Ascending aorta (tissue), 2 donors: Measurements from ENCODE around the gene PDCD1LG2. TPM values are rescaled to one million over a fixed set of nuclear protein-coding genes. Genes with fewer than 3 reads are reported as not detected.

Experiments used
- DNase-seq, 2 donors: peaks; one replicate each; pipeline ENCODE4 v3.0.0-alpha.2; 2019; ENCODE audit warnings: low spot score in 2 of 2
- H3K27ac ChIP-seq, 2 donors: fragments of 200-600 bp; sonication (generic); one replicate each; pipeline ENCODE4 v1.5.1; 2016 to 2017; ENCODE audit warnings: mild to moderate bottlenecking in 1 of 2
- H3K27me3 ChIP-seq: fragments of 200-600 bp; sonication (generic); one replicate; pipeline ENCODE4 v1.5.1; 2017
- H3K36me3 ChIP-seq, 2 donors: fragments of 200-600 bp; sonication (generic); one replicate each; pipeline ENCODE4 v1.5.1; 2016
- H3K4me1 ChIP-seq, 2 donors: fragments of 200-600 bp; sonication (generic); one replicate each; pipeline ENCODE4 v1.5.1; 2016 to 2017; ENCODE audit warnings: mild to moderate bottlenecking in 1 of 2
- H3K4me3 ChIP-seq, 2 donors: fragments of 200-600 bp; sonication (generic); one replicate each; pipeline ENCODE4 v1.5.1; 2016 to 2017; ENCODE audit warnings: mild to moderate bottlenecking in 1 of 2
- H3K9me3 ChIP-seq, 2 donors: fragments of 200-600 bp; sonication (generic); one replicate each; pipeline ENCODE4 v1.5.1; 2016
- CTCF ChIP-seq, 3 experiments: fragments of 200-600 bp in 2 of 3; fragments of 450-650 bp in 1 of 3; sonication (generic) in 2 of 3; IDR thresholded peaks; one replicate each; pipeline ENCODE4 v1.5.1; 2016 to 2019; ENCODE audit warnings: antibody characterized with exemption in 3 of 3, mild to moderate bottlenecking in 1 of 3, moderate library complexity in 1 of 3
- intact Hi-C: fragments of 100-400 bp; cut with DNase I; formaldehyde crosslinking; loops from one replicate; pipeline ENCODE4 v1.15.1; 2023
- total RNA-seq: library from RNA; depleted of rRNA; stranded (reverse); fragments of >200 nt; gene quantifications from one replicate; pipeline ENCODE4 v1.1.0, GENCODE V29; 2016

The PDCD1LG2 gene
- total RNA-seq, 1 donor from 2014 or later: 1.1 TPM

GRCh38 chr9:5511476-5511875 lies 1.1 kb downstream of the PDCD1LG2 start:
- H3K27me3 ChIP-seq: no peaks in the 10 kb centered on the region
- peak overlapping the region in 1 of 2 donors; percentile 76 for H3K27ac ChIP-seq
- no peaks in the 10 kb centered on the region for H3K36me3 ChIP-seq
- intact Hi-C loops: loop anchor here (5.0 kb wide), 1 partner anchor 41 kb away; no protein-coding TSS in a partner anchor
- no peak for DNase-seq
- peak overlapping the region in 1 of 2 donors; percentile 54 for H3K4me3 ChIP-seq
- H3K4me1 ChIP-seq: peaks cover 0 to 4% of the 10 kb centered on the region in 2 donors
- no peaks in the 10 kb centered on the region for H3K9me3 ChIP-seq
- no peak for TF ChIP-seq CTCF (IDR thresholded peaks at IDR 0.05)

- H3K9me3 ChIP-seq: no peaks in the 10 kb centered on the region
- TF ChIP-seq CTCF (IDR thresholded peaks at IDR 0.05): no peak
- DNase-seq: no peak
- intact Hi-C loops: loop anchor here (5.0 kb wide), 1 partner anchor 40 kb away; no protein-coding TSS in a partner anchor
- no peaks in the 10 kb centered on the region for H3K36me3 ChIP-seq
- peaks cover 0 to 4% of the 10 kb centered on the region in 2 donors for H3K4me1 ChIP-seq
- peak overlapping the region in 1 of 2 donors; percentile 54 for H3K4me3 ChIP-seq
- H3K27ac ChIP-seq: no peak overlapping the region
- H3K27me3 ChIP-seq: no peaks in the 10 kb centered on the region
Observed at GRCh38 chr9:5511935-5512580, 1.7 kb downstream of the PDCD1LG2 start.

GRCh38 chr9:5512658-5513452 lies 2.5 kb downstream of the PDCD1LG2 start:
- Histone ChIP-seq H3K27ac (no peak overlapping the region), H3K4me3 (peak overlapping the region in 1 of 2 donors; percentile 12), H3K36me3 (no peaks in the 10 kb centered on the region), H3K27me3 (no peaks in the 10 kb centered on the region), H3K9me3 (no peaks in the 10 kb centered on the region), H3K4me1 (peaks cover 0 to 4% of the 10 kb centered on the region in 2 donors)
- TF ChIP-seq CTCF (IDR thresholded peaks at IDR 0.05): no peak
- intact Hi-C loops: loop anchor here (5.0 kb wide), 1 partner anchor 39 kb away; no protein-coding TSS in a partner anchor
- DNase-seq: no peak

GRCh38 chr9:5513966-5514616 lies 3.8 kb downstream of the PDCD1LG2 start:
- Histone ChIP-seq H3K4me1 (peaks cover 0 to 6% of the 10 kb centered on the region in 2 donors), H3K4me3 (no peak overlapping the region), H3K27ac (no peak overlapping the region), H3K27me3 (no peaks in the 10 kb centered on the region), H3K36me3 (no peaks in the 10 kb centered on the region), H3K9me3 (no peaks in the 10 kb centered on the region)
- TF ChIP-seq CTCF (IDR thresholded peaks at IDR 0.05): no peak
- no peak for DNase-seq
- intact Hi-C loops: loop anchor here (5.0 kb wide), 1 partner anchor 38 kb away; no protein-coding TSS in a partner anchor

- no peaks in the 10 kb centered on the region for H3K27me3 ChIP-seq
- H3K4me3 ChIP-seq: no peak overlapping the region
- H3K36me3 ChIP-seq: no peaks in the 10 kb centered on the region
- peaks cover 0 to 6% of the 10 kb centered on the region in 2 donors for H3K4me1 ChIP-seq
- no peak overlapping the region for H3K27ac ChIP-seq
- no peak for TF ChIP-seq CTCF (IDR thresholded peaks at IDR 0.05)
- no peak for DNase-seq
- H3K9me3 ChIP-seq: no peaks in the 10 kb centered on the region
- intact Hi-C loops: loop anchor here (5.0 kb wide), 1 partner anchor 38 kb away; no protein-coding TSS in a partner anchor
Observed at GRCh38 chr9:5514617-5515260, 4.4 kb downstream of the PDCD1LG2 start.
